OCI-LY3 (cell line): Measurements from ENCODE around the gene COL13A1.

Experiments used
- CTCF ChIP-seq: fragments of 200-600, 300-600 bp; sonication (generic); IDR thresholded peaks from 2 replicates; pipeline ENCODE4 v1.5.1; 2014; ENCODE audit warnings: antibody characterized with exemption, low read length, low read depth
- EZH2phosphoT487 ChIP-seq: fragments of 200-600 bp; shearing (Covaris generic); IDR thresholded peaks from 2 replicates; pipeline ENCODE4 v1.6.1; 2018; ENCODE audit warnings: antibody characterized with exemption, mixed run types, low read depth

GRCh38 chr10:69863580-69863979 lies 61.9 kb downstream of the COL13A1 start:
- TF ChIP-seq CTCF (no peak), EZH2phosphoT487 (no peak)
